ENCODE measurements around the gene ABO.

The ABO gene

GRCh38 chr9:133226219-133227171, 48.5 kb downstream of the ABO start:
- no peak for TF ChIP-seq SIN3A (IDR thresholded peaks at IDR 0.05; ENCODE audit: borderline replicate concordance, insufficient read depth, low read length)
- no peak for TF ChIP-seq POLR2AphosphoS5 (IDR thresholded peaks at IDR 0.05; ENCODE audit: low read depth, low read length)
- TF ChIP-seq TAF1 (IDR thresholded peaks at IDR 0.05; ENCODE audit: borderline replicate concordance, insufficient read depth, low read length): no peak
- no peak for TF ChIP-seq FOXP2 (optimal IDR thresholded peaks at IDR 0.05; ENCODE audit: borderline replicate concordance, extremely low read depth, extremely low read length, insufficient read depth)

- TF ChIP-seq SIN3A (IDR thresholded peaks at IDR 0.05; ENCODE audit: borderline replicate concordance, insufficient read depth, low read length) (no peak), TAF1 (IDR thresholded peaks at IDR 0.05; ENCODE audit: borderline replicate concordance, insufficient read depth, low read length) (no peak), REST (IDR thresholded peaks at IDR 0.05; ENCODE audit: insufficient read depth in 1 of 2, low read depth in 2 of 2, low read length in 2 of 2) (no peak), FOXP2 (optimal IDR thresholded peaks at IDR 0.05; ENCODE audit: borderline replicate concordance, extremely low read depth, extremely low read length, insufficient read depth) (no peak), POLR2AphosphoS5 (IDR thresholded peaks at IDR 0.05; ENCODE audit: low read depth, low read length) (no peak)
These were observed 49.6 kb downstream of the ABO start for GRCh38 chr9:133225171-133226011.

GRCh38 chr9:133224762-133225161, 50.2 kb downstream of the ABO start:
- TF ChIP-seq POLR2AphosphoS5 (IDR thresholded peaks at IDR 0.05; ENCODE audit: low read depth, low read length) (no peak), SIN3A (IDR thresholded peaks at IDR 0.05; ENCODE audit: borderline replicate concordance, insufficient read depth, low read length) (no peak), FOXP2 (optimal IDR thresholded peaks at IDR 0.05; ENCODE audit: borderline replicate concordance, extremely low read depth, extremely low read length, insufficient read depth) (no peak), REST (IDR thresholded peaks at IDR 0.05; ENCODE audit: insufficient read depth in 1 of 2, low read depth in 2 of 2, low read length in 2 of 2) (no peak), TAF1 (IDR thresholded peaks at IDR 0.05; ENCODE audit: borderline replicate concordance, insufficient read depth, low read length) (no peak)

- no peak for TF ChIP-seq POLR2AphosphoS5 (IDR thresholded peaks at IDR 0.05; ENCODE audit: low read depth, low read length)
- no peak for TF ChIP-seq SIN3A (IDR thresholded peaks at IDR 0.05; ENCODE audit: borderline replicate concordance, insufficient read depth, low read length)
- TF ChIP-seq TAF1 (IDR thresholded peaks at IDR 0.05; ENCODE audit: borderline replicate concordance, insufficient read depth, low read length): no peak
- TF ChIP-seq FOXP2 (optimal IDR thresholded peaks at IDR 0.05; ENCODE audit: borderline replicate concordance, extremely low read depth, extremely low read length, insufficient read depth): no peak
- TF ChIP-seq REST (IDR thresholded peaks at IDR 0.05; ENCODE audit: insufficient read depth in 1 of 2, low read depth in 2 of 2, low read length in 2 of 2): no peak
These were observed 53.7 kb downstream of the ABO start for GRCh38 chr9:133221177-133221809.

GRCh38 chr9:133210609-133211008, 64.4 kb downstream of the ABO start:
- no peak for TF ChIP-seq SIN3A (IDR thresholded peaks at IDR 0.05; ENCODE audit: borderline replicate concordance, insufficient read depth, low read length)
